GM18498 (cell line): ENCODE results near the gene ST8SIA2.
"Not testable (repeated sequence)": the region's sequence is repeated elsewhere in the genome, so short reads cannot be mapped to it uniquely, and the experiment has no call there.

Source experiments
- ATAC-seq: cut with Tn5 transposase; IDR thresholded peaks from one replicate; pipeline ENCODE4 v1.9.1; 2021; ENCODE audit warnings: mild to moderate bottlenecking, moderate library complexity; ENCODE audit not compliant: unreplicated experiment

The ST8SIA2 gene

DNA sequence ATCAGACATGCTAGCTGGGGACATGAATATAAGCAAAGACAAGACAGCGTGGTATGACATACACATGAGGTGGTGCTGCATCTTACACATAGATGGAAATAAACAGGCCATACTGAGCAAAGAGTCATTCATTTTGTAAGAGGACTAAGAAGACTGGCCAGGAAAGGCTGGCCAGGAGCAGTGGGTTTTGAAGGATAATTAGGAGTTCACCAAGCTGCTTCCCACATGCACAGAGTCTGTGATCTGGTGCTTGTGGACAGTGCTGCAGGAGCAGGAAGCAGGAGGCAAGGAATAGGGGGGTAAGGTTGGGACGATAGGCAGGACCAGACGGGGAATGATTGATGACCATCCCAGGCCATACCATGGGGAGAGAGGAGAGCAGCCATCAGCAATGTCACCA, 41.5 kb downstream of the ST8SIA2 start:
- ATAC-seq, result no peak

DNA sequence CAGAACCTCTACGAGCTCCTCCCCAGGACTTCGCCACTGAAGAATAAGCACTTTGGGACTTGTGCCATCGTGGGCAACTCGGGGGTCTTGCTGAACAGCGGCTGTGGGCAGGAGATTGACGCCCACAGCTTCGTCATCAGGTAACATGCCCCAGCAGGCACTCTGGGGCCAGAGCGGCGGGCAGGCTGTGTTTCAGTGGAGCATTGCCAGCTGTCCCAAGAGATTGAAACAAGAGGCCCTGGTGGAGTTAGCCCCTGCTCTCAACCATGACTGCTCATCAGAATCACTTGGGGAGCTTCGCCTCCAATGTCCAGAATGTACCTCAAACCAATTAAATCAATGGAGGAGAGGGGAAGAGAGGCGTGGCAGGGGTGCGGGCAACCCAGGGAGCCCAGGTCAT, 44.8 kb downstream of the ST8SIA2 start:
- no peak for ATAC-seq

DNA sequence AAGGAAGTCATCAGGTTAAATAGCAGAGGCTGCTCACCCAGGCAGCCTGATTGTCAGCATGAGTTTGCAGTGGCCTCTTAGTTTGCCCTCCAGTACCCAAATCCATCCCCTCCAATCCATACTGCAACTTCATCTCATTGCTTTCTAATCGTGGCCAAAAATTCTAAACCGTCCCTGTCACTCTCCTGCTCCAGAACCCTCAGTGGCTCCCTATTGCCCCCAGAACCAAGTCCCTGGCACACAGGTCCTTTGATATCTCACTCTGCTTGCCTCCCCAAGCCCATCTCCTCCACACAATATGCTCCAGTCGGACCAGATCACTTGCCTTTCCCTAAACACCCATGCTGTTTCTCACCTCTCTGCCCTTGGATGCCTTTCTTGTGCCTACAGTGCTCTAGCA, 49.7 kb downstream of the ST8SIA2 start:
- ATAC-seq, result no peak

DNA sequence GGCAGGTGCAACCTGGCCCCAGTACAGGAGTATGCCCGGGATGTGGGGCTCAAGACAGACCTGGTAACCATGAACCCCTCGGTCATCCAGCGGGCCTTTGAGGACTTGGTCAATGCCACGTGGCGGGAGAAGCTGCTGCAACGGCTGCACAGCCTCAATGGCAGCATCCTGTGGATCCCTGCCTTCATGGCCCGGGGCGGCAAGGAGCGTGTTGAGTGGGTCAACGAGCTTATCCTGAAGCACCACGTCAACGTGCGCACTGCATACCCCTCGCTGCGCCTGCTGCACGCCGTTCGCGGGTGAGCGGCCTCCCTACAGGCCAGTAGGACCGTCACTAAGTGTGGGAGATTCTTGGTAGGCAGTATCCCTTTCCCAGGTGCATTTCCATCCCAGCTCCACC, 51.0 kb downstream of the ST8SIA2 start:
- ATAC-seq, result no peak

DNA sequence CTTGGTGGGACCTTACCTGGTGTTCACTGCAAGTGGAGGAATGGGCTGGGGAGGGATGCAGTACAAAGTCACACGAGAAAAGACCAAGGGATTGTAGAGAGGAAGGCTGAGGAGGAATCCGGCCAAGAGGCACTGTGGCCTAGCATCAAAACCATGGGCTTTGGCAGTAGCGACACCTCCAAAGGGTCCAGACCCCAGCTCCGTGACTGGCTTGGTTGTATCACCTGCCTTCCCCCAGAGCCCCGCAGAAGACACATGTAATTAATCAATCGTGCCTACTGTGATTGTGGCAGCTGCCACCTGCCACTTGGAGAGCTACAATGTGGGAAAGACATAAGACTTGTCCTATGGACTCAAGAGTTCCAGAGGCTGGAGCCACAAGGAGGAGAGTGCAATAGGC, 54.7 kb downstream of the ST8SIA2 start:
- no peak for ATAC-seq

DNA sequence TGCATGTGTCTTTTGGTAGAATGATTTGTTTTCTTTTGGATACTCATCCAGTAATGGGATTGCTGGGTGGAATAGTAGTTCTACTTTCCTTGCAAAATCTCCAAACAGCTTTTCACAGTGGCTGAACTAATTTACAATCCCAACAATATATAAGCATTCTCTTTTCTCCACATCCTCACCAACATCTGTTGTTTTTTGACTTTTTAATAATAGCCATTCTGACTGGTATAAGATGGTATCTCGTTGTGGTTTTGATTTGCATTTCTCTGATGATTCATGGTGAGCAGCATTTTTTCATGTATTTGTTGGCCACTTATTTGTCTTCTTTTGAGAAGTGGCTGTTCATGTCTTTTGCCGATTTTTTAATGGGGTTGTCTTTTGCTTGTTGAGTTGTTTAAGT, 55.8 kb downstream of the ST8SIA2 start:
- no peak for ATAC-seq

DNA sequence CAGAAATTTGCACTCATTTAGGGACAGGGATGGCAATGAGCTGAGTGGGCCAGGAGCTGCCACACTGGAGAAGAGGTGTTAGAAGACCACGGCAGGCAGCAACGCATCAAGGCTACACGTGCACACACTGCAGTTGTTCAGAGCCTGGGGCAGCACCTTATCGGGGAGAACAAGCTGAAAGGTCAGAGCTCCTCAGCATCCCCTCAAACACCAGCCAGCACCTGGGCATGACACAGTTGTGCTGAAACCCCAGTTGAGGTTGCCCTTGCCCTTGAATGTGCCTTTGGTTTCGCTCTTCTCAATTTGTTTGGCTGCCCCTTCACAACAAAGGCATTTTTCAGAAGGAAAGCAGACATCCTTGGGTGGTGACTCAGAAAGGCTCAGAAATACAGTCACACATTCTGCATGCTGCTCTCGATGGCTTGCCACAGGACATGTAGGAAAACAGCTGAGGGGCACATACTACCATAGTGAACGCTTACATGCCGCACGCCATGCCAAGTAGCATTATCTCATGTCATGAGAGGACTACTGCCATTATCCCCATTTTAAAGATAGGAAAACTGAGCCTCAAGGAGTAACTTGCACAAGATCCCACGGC, 57.6 kb downstream of the ST8SIA2 start:
- no peak for ATAC-seq

DNA sequence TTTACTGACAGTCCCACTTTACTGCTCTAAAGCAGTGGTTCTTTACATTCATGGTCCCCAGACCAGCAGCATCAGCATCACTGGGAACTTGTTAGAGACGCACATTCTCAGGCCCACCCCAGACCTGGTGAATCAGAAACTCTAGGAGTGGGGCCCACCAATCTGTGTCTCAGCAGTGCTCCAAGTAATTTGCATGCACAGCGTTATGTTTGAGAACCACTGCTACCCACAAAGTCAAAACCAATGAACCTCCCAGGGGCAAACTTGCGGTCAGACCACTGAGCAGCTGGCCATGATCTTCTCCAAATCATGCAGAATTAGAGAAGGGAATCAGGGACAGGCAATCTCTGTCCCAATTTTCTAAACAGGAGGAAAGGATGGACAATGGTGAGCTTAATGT, 58.5 kb downstream of the ST8SIA2 start:
- ATAC-seq, result no peak

DNA sequence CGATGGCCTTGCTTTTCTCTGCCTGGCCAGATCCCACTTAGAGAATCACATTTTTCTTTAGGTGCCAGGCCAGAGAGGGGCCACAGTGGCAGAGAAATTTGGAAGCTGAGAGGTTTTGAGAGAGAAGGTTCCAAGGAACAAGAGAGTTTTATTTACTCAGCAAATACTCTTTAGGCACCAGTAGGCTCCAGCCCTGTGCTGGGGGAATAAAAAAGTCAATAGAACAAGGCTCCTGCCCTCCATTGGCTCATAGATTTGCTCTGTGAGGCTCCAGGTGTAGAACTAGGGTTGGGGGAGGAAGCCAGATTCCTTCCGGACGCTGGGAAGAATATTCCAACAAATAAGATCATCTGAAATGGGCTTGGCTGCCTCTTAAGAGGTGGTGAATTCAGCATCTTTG, 59.9 kb downstream of the ST8SIA2 start:
- ATAC-seq, result no peak

DNA sequence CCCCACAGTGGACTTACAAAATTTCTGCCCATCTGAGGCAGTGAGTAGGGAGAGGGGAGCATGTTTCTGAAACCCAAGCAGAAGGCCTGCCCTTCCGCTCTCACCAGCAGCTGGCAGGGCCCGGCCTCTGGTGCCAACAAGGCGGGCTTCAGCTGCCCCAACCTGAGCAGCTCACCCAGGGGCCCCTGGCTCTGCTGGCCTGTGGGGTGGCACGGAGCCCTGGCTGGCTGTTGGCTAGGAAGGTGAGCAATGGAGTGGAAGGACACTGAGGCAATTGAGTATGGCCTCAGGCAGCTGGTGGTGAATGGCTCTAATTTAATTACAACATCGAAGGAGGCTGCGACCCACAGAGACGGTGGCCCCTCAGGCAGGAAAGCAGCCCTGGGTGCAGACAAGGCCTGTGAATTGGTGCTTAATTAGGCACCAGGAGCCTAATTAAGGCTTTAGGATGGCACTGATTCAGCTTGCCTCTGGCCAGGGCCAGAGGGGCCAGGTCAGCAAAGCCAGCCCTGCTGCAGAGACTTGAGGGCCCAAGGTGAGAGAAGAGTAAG, 60.9 kb downstream of the ST8SIA2 start:
- ATAC-seq, result no peak

DNA sequence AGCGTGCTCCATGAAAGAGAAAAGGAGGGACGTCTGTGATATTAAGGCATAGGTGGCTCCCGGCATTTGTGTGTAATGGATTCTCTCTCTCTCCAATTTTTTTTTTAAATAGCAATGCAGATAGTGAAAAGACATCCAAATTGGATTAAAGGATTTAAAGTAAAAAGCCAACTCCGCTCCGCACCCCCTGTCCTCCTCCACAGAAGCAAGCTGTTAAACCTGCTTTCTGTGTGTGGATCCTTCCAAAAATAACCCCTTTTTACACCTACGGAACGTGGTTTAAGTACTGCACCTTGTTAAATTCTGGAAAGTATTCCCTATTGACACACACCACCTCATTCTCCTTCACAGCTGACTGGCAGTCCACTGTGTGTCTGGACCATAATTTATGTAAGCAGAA, 61.6 kb downstream of the ST8SIA2 start:
- ATAC-seq, result no peak

DNA sequence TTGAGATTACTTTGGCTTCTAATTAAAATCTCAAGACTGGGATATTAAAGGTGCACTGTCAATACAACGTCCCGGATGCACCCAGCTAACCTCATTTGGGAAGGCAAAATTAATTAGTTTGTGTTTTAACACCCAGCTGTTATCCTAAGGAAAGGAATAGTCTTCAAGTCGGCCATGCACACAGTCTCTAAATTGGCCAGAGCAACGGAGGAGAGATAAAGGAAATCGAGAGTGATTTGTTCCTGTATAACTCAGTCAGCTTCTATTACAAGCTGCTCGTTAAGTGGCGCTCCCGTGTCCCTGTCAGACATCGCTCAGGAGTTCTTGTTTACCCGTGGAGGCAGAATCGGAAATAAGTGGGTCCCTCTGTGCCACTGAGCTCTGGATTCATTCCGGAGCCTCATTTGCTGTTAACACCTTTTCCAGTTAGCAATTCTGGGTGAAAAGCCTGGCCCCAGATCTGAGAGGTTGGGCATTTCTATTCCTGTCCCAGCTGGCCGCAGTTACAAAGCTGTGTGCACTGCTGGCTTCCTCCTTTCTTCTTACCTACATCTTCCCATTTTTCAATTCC, 63.9 kb downstream of the ST8SIA2 start:
- ATAC-seq, result no peak

DNA sequence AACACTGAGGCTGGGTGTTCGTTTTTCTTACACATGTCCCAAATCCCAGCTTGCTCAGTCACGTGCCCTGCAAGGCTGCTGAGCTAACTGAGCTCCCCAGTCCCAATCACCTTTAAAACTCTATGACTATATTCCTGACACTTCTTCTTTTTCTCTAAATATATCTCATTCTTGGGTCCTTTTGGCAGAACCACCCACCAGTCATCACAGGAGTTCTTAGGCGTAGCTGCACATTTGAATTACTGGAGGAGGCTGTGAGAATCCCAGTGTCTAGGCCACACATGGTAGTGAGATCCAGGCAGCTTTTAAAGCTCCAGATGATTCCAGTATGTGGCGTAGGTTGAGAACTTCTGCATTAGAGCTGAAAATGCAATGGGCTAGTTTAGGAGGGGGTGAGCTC, 66.3 kb downstream of the ST8SIA2 start:
- ATAC-seq, result no peak

DNA sequence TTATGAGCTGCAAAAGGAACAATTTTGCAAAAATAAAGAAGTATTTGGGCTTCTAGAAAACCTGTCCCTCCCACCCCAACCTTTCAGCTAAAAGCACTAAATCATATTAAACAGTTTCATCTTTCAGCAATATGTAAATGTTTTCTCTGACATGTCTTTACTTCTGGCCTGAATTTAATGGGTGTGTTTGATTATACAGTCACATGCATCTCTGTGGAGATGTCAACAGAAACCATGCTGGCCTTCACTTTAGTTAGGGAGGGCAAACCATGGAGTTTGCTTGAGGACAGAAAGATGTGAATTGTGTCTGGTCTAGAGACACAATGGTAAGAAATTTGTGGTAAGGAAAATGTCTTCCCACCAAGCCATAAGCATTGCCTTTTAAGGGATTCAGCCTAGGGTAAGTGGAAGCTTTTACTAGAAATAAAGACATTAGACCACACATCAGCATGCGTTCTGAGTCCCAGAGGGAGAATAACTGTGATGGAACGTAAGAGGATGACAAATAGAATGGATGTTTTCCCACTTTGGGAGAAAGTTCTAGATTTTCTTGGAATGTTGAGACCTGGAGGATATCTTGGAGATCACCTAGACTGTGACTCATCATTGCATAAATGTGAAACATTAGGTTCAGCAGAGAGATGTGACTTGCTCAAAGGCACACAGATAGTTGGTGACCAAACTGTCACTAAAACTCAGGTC, 68.9 kb downstream of the ST8SIA2 start:
- ATAC-seq, result no peak

DNA sequence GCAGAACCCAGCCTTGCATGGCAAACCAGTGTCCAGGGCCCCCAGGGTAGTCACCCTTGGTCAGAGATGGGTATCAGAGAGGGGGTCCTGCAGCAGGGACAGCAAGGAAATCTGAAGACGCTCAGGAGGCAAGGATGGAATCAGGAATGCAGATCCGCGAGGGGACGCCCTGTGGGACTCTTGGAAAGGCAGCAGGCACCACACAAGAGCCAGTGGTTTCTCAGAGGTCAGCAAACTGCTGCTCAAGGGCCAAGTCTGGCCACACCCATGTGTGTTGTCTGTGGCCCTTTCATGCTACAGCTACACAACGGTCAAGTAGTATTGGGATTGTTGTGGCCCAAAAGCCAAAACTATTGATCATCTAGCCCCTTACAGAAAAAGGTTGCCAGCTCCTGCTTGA, 69.7 kb downstream of the ST8SIA2 start:
- ATAC-seq, result no peak

DNA sequence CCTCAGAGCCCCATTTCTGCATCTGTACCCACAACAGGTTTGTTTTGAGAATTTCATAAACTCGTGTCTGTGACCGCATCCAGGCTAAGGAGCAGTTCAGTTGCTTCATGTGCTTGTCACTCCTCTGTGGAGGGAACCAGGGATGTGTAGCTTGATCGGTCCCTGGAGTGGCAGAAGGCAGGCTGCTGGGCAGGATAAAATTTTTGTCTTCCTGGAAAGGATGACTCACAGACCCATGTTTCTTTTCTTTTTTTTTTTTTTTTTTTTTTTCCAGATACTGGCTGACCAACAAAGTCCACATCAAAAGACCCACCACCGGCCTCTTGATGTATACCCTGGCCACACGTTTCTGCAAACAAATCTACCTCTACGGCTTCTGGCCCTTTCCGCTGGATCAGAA, 70.1 kb downstream of the ST8SIA2 start:
- no peak for ATAC-seq

DNA sequence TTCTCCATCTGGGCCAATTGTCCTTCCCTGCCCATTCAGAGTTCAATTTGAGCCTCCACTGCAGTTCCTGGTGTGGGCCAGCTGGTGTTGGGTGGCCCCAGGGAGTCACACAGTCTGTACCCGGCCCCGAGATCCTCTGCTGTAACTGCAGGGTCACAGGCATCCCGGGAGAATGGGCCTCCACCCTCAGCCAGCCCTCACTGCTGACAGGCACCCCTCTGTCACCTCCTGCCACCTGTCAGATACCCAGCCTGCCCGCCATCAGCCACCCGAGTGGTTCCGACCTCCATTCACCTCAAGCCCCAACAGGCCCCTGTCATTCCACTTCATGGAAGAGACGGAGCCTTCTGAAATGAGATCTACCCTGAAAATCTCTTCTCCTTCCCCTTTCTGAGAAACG, 73.2 kb downstream of the ST8SIA2 start:
- no peak for ATAC-seq

DNA sequence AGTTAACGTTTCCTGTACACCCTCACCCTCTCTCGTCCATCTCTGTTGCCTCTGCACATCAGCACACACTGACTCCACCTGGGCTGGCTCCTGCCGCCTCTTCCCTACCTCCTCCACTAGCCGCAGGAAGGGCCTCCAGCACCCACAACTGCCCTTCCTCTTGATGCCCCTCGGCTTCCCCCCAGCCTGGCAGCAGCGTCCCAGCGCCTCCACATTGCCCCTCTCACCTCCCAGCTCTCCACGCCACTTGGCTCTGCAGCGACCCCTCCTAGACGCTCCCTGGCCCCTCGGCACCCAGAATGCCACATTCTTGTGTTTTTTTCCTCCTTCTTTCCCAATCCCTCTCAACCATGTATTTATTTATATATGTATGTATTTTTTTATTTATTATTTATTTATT, 73.6 kb downstream of the ST8SIA2 start:
- ATAC-seq, result no peak

DNA sequence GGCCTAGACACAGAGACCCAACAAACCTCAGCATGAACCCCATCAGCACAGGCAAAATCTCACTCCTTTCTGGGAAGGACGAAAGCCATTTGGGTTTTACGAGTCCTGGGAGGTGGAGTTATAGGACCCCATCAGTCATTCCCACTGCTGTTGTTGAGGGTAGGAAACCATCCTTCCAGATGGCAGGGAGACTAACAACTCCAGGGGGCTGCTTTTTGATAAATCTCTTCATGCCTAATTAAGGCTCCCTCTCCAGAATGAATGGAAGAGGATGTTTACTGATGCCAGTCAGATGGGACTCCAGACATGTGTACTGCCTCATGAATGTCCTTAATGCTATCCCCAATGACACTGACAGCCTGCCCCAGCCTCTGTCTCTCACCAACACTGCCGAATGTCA, 75.3 kb downstream of the ST8SIA2 start:
- no peak for ATAC-seq

DNA sequence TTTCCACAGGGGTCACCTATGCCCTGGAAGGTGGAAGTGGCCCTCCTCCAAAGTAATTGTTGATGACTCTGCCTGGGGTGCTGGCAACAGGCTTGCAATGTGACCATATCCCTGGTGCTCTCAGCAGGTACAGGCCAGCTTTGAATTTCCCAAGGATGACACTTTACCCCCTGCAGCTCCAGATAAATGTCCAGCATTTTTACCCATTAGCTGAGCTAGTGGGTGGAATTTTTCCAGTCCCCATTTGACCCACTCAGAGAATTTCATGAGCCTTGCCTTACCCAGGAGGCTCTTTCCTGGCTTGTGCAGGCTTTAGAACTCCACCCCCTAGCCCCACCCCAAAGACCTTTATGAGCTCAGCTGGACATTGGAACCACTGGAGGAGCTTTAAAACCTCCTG, 77.6 kb downstream of the ST8SIA2 start:
- no peak for ATAC-seq

DNA sequence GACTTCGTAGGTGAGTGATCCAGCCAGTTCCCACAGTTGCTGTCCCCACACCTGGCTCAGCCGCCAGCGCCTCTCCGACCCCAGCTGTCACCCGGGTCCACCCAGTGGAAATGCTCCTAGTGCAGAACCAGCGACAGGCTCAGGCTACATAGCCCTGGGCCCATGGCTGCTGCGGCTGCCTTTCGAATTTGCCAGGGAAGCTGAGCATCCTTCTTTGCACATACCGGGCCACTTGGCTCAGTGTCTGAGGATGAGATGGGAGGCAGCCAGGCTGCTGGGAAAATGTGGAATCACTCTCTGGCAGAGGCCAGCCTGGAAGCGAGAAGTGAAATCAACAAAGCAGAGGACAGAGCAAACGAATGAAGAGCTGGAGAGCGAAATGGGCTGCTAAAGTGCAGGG, 80.1 kb downstream of the ST8SIA2 start:
- no peak for ATAC-seq

DNA sequence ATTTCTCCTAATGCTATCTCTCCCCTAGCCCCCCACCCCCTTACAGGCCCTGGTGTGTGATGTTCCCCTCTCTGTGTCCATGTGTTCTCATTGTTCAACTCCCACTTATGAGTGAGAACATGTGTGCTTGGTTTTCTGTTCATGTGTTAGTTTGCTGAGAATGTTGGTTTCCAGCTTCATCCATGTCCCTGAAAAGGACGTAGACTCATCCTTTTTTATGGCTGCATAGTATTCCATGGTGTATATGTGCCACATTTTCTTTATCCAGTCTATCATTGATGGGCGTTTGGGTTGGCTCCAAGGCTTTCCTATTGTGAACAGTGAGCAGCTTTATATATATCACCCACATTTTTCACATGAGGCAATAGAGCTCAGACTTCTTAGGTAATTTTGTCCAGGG, 86.0 kb downstream of the ST8SIA2 start:
- not testable (repeated sequence) for ATAC-seq
